Kidney tubule cell (primary cell): ENCODE measurements around the gene USH2A.

ENCODE experiments used
- DNase-seq: peaks from one replicate; pipeline ENCODE4 v3.0.0-alpha.2; 2018; ENCODE audit warnings: low spot score

Gene USH2A

GRCh38 chr1:215872658-215873057 lies 550.6 kb downstream of the USH2A start:
- no peak for DNase-seq

- DNase-seq = no peak
Measured at GRCh38 chr1:215868500-215868899, 554.7 kb downstream of the USH2A start.

GRCh38 chr1:215865060-215865459 lies 558.2 kb downstream of the USH2A start:
- DNase-seq = no peak

GRCh38 chr1:215863796-215864195 lies 559.5 kb downstream of the USH2A start:
- no peak for DNase-seq

- no peak for DNase-seq
Measured at GRCh38 chr1:215860833-215861232, 562.4 kb downstream of the USH2A start.

GRCh38 chr1:215857317-215857716 lies 565.9 kb downstream of the USH2A start:
- DNase-seq = no peak

GRCh38 chr1:215845234-215845891 lies 577.9 kb downstream of the USH2A start:
- DNase-seq = peak; percentile 63

- no peak for DNase-seq
Measured at GRCh38 chr1:215844777-215845176, 578.5 kb downstream of the USH2A start.

- DNase-seq = no peak
Measured at GRCh38 chr1:215844266-215844665, 579.0 kb downstream of the USH2A start.

- DNase-seq = no peak
Measured at GRCh38 chr1:215842905-215843304, 580.3 kb downstream of the USH2A start.

GRCh38 chr1:215835951-215836350 lies 587.3 kb downstream of the USH2A start:
- DNase-seq = no peak

GRCh38 chr1:215833941-215834729 lies 589.1 kb downstream of the USH2A start:
- no peak for DNase-seq

- DNase-seq = no peak
Measured at GRCh38 chr1:215830226-215830810, 592.9 kb downstream of the USH2A start.

GRCh38 chr1:215825056-215825455 lies 598.2 kb downstream of the USH2A start:
- DNase-seq = no peak

GRCh38 chr1:215824245-215824644 lies 599.0 kb downstream of the USH2A start:
- DNase-seq = no peak

- DNase-seq = no peak
Measured at GRCh38 chr1:215819114-215819513, 604.1 kb downstream of the USH2A start.

GRCh38 chr1:215807911-215808436 lies 615.3 kb downstream of the USH2A start:
- no peak for DNase-seq

- DNase-seq = no peak
Measured at GRCh38 chr1:215807218-215807617, 616.0 kb downstream of the USH2A start.

GRCh38 chr1:215797859-215798258 lies 625.4 kb downstream of the USH2A start:
- DNase-seq = no peak

- DNase-seq = no peak
Measured at GRCh38 chr1:215794156-215794555, 629.1 kb downstream of the USH2A start.

GRCh38 chr1:215793180-215793579 lies 630.1 kb downstream of the USH2A start:
- DNase-seq = peak; percentile 2

- DNase-seq = no peak
Measured at GRCh38 chr1:215792446-215792845, 630.8 kb downstream of the USH2A start.

- no peak for DNase-seq
Measured at GRCh38 chr1:215789981-215790380, 633.3 kb downstream of the USH2A start.
